Panc1 (cell line): ENCODE results near the gene ATP5PF.

Experiments
- POLR2AphosphoS5 ChIP-seq: IDR thresholded peaks from 2 replicates; pipeline ENCODE4 v1.6.1; 2012; ENCODE audit warnings: mild to moderate bottlenecking, low read depth, low read length, moderate library complexity
- TF ChIP-seq, protein P1 (sequence below): fragments of 450-650 bp; IDR thresholded peaks from 2 replicates; pipeline ENCODE4 v1.5.1; 2017; ENCODE audit warnings: mild to moderate bottlenecking

GRCh38 chr21:25701529-25701928 is 33.2 kb downstream of the ATP5PF start:
- TF ChIP-seq, protein P1, sequence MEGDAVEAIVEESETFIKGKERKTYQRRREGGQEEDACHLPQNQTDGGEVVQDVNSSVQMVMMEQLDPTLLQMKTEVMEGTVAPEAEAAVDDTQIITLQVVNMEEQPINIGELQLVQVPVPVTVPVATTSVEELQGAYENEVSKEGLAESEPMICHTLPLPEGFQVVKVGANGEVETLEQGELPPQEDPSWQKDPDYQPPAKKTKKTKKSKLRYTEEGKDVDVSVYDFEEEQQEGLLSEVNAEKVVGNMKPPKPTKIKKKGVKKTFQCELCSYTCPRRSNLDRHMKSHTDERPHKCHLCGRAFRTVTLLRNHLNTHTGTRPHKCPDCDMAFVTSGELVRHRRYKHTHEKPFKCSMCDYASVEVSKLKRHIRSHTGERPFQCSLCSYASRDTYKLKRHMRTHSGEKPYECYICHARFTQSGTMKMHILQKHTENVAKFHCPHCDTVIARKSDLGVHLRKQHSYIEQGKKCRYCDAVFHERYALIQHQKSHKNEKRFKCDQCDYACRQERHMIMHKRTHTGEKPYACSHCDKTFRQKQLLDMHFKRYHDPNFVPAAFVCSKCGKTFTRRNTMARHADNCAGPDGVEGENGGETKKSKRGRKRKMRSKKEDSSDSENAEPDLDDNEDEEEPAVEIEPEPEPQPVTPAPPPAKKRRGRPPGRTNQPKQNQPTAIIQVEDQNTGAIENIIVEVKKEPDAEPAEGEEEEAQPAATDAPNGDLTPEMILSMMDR = no peak
- no peak for TF ChIP-seq POLR2AphosphoS5
